Lower leg skin (tissue), 3 donors: ENCODE data around the gene STX16.

Experiments
- CTCF ChIP-seq, 3 donors: fragments of 450-650 bp; IDR thresholded peaks; one replicate each; pipeline ENCODE4 v1.5.1; 2016; ENCODE audit warnings: antibody characterized with exemption in 3 of 3, mild to moderate bottlenecking in 3 of 3, moderate library complexity in 2 of 3
- POLR2A ChIP-seq, 2 donors: fragments of 450-650 bp; IDR thresholded peaks; one replicate each; pipeline ENCODE4 v1.6.1; 2016 to 2017; ENCODE audit warnings: antibody characterized with exemption in 2 of 2, mild to moderate bottlenecking in 1 of 2, moderate library complexity in 1 of 2

DNA sequence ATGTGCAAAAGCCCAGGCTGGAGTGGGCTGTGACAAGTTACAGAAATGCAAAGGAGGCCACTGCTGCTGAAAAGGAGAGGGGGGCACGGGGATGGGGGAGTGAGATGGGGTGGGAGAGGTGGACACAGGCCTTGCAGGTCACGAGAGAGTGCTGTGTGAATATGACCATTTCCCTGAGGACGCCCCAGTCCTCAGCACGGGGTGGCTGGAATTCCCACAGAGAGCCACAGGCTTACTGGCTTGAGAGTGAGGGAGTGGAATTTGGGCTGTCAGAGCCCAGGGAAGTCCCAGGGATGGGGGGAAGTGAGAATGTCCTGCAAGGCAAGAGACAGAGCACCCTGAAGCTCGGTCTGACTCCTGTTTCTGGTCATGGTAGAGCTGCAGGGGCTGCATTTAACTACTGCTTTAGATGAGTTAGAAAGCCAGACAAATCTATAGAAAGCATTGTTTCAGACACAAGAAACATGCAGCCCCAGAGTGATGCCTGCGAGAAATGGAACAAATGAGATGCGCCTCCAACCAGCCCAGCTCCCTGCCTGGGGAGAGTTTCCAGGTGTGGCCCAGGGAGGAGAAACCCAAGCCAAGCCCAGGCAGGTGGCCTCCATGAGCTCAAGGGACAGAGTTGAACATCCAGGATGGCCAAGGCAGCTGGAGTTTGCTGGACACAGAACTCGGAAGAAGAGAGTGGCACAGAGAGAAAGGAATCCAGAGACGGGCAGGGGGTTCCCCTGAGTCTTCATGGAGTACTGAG, 72.0 kb downstream of the STX16 start:
- TF ChIP-seq CTCF (IDR thresholded peaks at IDR 0.05) (no peak), POLR2A (IDR thresholded peaks at IDR 0.05) (no peak)
